ENCODE results near the gene RAD23A. TPM values are rescaled to one million over a fixed set of nuclear protein-coding genes. Genes with fewer than 3 reads are reported as not detected.
A peak's percentile ranks its signal among the peaks of the same experiment; 100 is the strongest.

Gene RAD23A
- total RNA-seq, 1 donor from 2014 or later: 42.5 TPM

Small RNAs within 50 kb of the gene (small RNA-seq; reads per million reads assigned to genes)
- gene MIR5695 (ENCODE audit: low replicate concordance): 0.47 reads per million, percentile 58 among the genes with 10 or more reads in this experiment
- gene MIR6515 (ENCODE audit: low replicate concordance): 0.12 reads per million

Other genes with a start within 250 kb of the RAD23A start
- gene FBXW9, start 249.2 kb upstream of the RAD23A start, total RNA-seq: 3.5 TPM
- 31.6 TPM for gene TNPO2, start 221.9 kb upstream of the RAD23A start, total RNA-seq
- 98.1 TPM for gene TRIR, start 211.2 kb upstream of the RAD23A start, total RNA-seq
- 36.6 TPM for gene GET3, start 208.4 kb upstream of the RAD23A start, total RNA-seq
- 0.99 TPM for gene BEST2, start 194.1 kb upstream of the RAD23A start, total RNA-seq
- 31.8 TPM for gene HOOK2, start 170.3 kb upstream of the RAD23A start, total RNA-seq
- 151 TPM for gene JUNB, start 154.4 kb upstream of the RAD23A start, total RNA-seq
- 164 TPM for gene PRDX2, start 144.1 kb upstream of the RAD23A start, total RNA-seq
- gene THSD8, start 143.8 kb upstream of the RAD23A start, total RNA-seq: 0.39 TPM
- 7.2 TPM for gene RNASEH2A, start 139.3 kb upstream of the RAD23A start, total RNA-seq
- gene RTBDN, start 111.3 kb upstream of the RAD23A start, total RNA-seq: not detected
- gene MAST1, start 107.3 kb upstream of the RAD23A start, total RNA-seq: 0.49 TPM
- 14.1 TPM for gene DNASE2, start 64.4 kb upstream of the RAD23A start, total RNA-seq
- 1.7 TPM for gene KLF1, start 58.7 kb upstream of the RAD23A start, total RNA-seq
- 20.4 TPM for gene GCDH, start 54.7 kb upstream of the RAD23A start, total RNA-seq
- 0.39 TPM for gene SYCE2, start 26.6 kb upstream of the RAD23A start, total RNA-seq
- 21.6 TPM for gene FARSA, start 12.2 kb upstream of the RAD23A start, total RNA-seq
- 401 TPM for gene CALR, start 7.3 kb upstream of the RAD23A start, total RNA-seq
- 13.9 TPM for gene GADD45GIP1, start 11.4 kb downstream of the RAD23A start, total RNA-seq
- gene DAND5, start 23.7 kb downstream of the RAD23A start, total RNA-seq: not detected
- 75.5 TPM for gene NFIX, start 49.6 kb downstream of the RAD23A start, total RNA-seq
- gene LYL1, start 157.0 kb downstream of the RAD23A start, total RNA-seq: 8.1 TPM
- 16.9 TPM for gene TRMT1, start 170.9 kb downstream of the RAD23A start, total RNA-seq
- gene NACC1, start 172.4 kb downstream of the RAD23A start, total RNA-seq: 6.6 TPM
- 36.2 TPM for gene STX10, start 204.5 kb downstream of the RAD23A start, total RNA-seq
- 33.5 TPM for gene IER2, start 204.5 kb downstream of the RAD23A start, total RNA-seq

All from skin of body (tissue), 2 donors.